ENCODE measurements around the gene MYPOP. TPM values are rescaled to one million over a fixed set of nuclear protein-coding genes. Genes with fewer than 3 reads are reported as not detected.
"Not testable (repeated sequence)": the region's sequence is repeated elsewhere in the genome, so short reads cannot be mapped to it uniquely, and the experiment has no call there.

MYPOP gene
- total and polyA plus RNA-seq, 11 donors = 7.9 to 16.0 (median 9.8) TPM

GRCh38 chr19:45899919-45900589 lies 2.4 kb downstream of the MYPOP start:
- Histone ChIP-seq H3K27me3 (no peaks in the 10 kb centered on the region), H3K4me1 (peaks cover 3 to 26% (median 16%) of the 10 kb centered on the region in 12 donors), H3K27ac (no peak overlapping the region), H3K4me3 (no peak overlapping the region), H3K9me3 (no peaks in the 10 kb centered on the region), H3K36me3 (peaks cover 0 to 47% (median 29%) of the 10 kb centered on the region in 9 donors)
- TF ChIP-seq CTCF (IDR thresholded peaks at IDR 0.05) (no peak), POLR2A (IDR thresholded peaks at IDR 0.05) (no peak)
- DNase-seq = no peak
- intact Hi-C loops (cut with DNase I) = loop anchor here in 2 of 10 donors (5.0 kb wide), 2 partner anchors 107 to 117 kb away; no protein-coding TSS in a partner anchor
- ATAC-seq = no peak
- 94 to 98% (median 96%) methylated on average over 4 of the region's 4 CpGs for WGBS, 4 donors

DNA sequence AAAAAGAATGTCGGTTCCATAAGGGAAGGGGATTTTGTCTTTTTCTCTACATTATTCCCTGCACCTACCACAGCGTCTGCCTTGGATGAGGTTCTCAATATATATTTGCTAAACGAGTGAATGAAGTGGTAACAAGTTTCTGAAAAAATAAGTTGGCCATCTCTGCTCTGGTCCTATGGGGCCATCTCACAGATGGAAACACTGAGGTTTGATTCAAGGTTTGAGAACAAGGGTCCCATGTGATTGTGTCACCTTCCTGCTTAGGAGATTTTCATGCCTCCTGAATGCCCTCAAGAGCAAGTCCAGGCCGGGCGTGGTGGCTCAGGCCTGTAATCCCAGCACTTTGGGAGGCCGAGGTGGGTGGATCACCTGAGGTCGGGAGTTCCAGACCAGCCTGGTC lies 3.2 kb downstream of the MYPOP start:
- Histone ChIP-seq H3K27me3 (no peaks in the 10 kb centered on the region), H3K27ac (no peak overlapping the region), H3K4me3 (no peak overlapping the region), H3K4me1 (peaks cover 3 to 26% (median 16%) of the 10 kb centered on the region in 12 donors), H3K36me3 (peaks cover 0 to 55% (median 34%) of the 10 kb centered on the region in 9 donors), H3K9me3 (no peaks in the 10 kb centered on the region)
- DNase-seq (no peak), ATAC-seq (no peak)
- no peak for TF ChIP-seq CTCF (IDR thresholded peaks at IDR 0.05)
- TF ChIP-seq POLR2A (IDR thresholded peaks at IDR 0.05) = no peak
- 95 to 99% (median 95%) methylated on average over 7 of the region's 7 CpGs for WGBS, 4 donors
- intact Hi-C loops (cut with DNase I) = no loop called here

GRCh38 chr19:45897261-45897812 lies 5.1 kb downstream of the MYPOP start:
- WGBS, 4 donors = 86 to 96% (median 92%) methylated on average over 4 to 8 of the region's 8 CpGs
- Histone ChIP-seq H3K4me3 (no peak overlapping the region), H3K27me3 (no peaks in the 10 kb centered on the region), H3K27ac (no peak overlapping the region), H3K36me3 (peaks cover 0 to 55% (median 35%) of the 10 kb centered on the region in 9 donors), H3K9me3 (no peaks in the 10 kb centered on the region), H3K4me1 (peaks cover 3 to 20% (median 11%) of the 10 kb centered on the region in 12 donors)
- DNase-seq (no peak), ATAC-seq (no peak)
- no peak for TF ChIP-seq POLR2A (IDR thresholded peaks at IDR 0.05)
- TF ChIP-seq CTCF (IDR thresholded peaks at IDR 0.05) = no peak
- intact Hi-C loops (cut with DNase I) = no loop called here

- ATAC-seq; H3K27ac ChIP-seq; DNase-seq; H3K4me3 ChIP-seq; intact Hi-C loops (cut with DNase I); H3K27me3 ChIP-seq; H3K9me3 ChIP-seq: not testable (repeated sequence)
- peaks cover 1 to 12% (median 6%) of the 10 kb centered on the region in 12 donors for H3K4me1 ChIP-seq
- WGBS, 4 donors = 96 to 97% (median 97%) methylated on average over 12 of the region's 12 CpGs
- H3K36me3 ChIP-seq = peaks cover 0 to 55% (median 35%) of the 10 kb centered on the region in 9 donors
Measured at GRCh38 chr19:45895983-45896599, 6.3 kb downstream of the MYPOP start.

Measured in heart left ventricle (tissue), 16 donors.